Effector CD8-positive, alpha-beta T cell (primary cell): ENCODE results near the gene COG3.

Source experiments
- DNase-seq: peaks from one replicate; lab custom pipeline; 2025; lab: John Stamatoyannopoulos, UW

Gene COG3

GRCh38 chr13:45545686-45546409 lies 81.1 kb downstream of the COG3 start:
- DNase-seq = no peak

- no peak for DNase-seq
Measured at GRCh38 chr13:45546410-45546765, 81.6 kb downstream of the COG3 start.

GRCh38 chr13:45548281-45548680 lies 83.5 kb downstream of the COG3 start:
- no peak for DNase-seq

- DNase-seq = no peak
Measured at GRCh38 chr13:45554604-45555109, 89.9 kb downstream of the COG3 start.

- DNase-seq = no peak
Measured at GRCh38 chr13:45564133-45564776, 99.5 kb downstream of the COG3 start.

GRCh38 chr13:45565331-45565730 lies 100.6 kb downstream of the COG3 start:
- no peak for DNase-seq

- no peak for DNase-seq
Measured at GRCh38 chr13:45575146-45575829, 110.5 kb downstream of the COG3 start.

GRCh38 chr13:45575830-45576180 lies 111.1 kb downstream of the COG3 start:
- DNase-seq = no peak

GRCh38 chr13:45576466-45576865 lies 111.7 kb downstream of the COG3 start:
- DNase-seq = no peak

- DNase-seq = no peak
Measured at GRCh38 chr13:45582408-45583076, 117.8 kb downstream of the COG3 start.

- no peak for DNase-seq
Measured at GRCh38 chr13:45584816-45585215, 120.1 kb downstream of the COG3 start.
